ENCODE measurements around the gene UROC1. TPM values are rescaled to one million over a fixed set of nuclear protein-coding genes. Genes with fewer than 3 reads are reported as not detected.

Gene UROC1
- total RNA-seq, 1 experiment from 2014 or later, result not detected

GRCh38 chr3:126454025-126454424, 63.5 kb downstream of the UROC1 start:
- H3K4me1 Mint-ChIP-seq, result peaks cover 0 to 3% of the 10 kb centered on the region in 2 experiments; a peak in 2 of 4 replicates
- H3K79me2 ChIP-seq (ENCODE audit: insufficient read depth, low read length), result no peaks in the 10 kb centered on the region
- H3K9me3 Mint-ChIP-seq, result no peaks in the 10 kb centered on the region
- H3K27ac Mint-ChIP-seq, result no peak overlapping the region
- peaks cover 13 to 63% (median 53%) of the 10 kb centered on the region in 3 experiments for H3K36me3 Mint-ChIP-seq (ENCODE audit: insufficient read depth in 1 of 3, low read depth in 3 of 3)
- no peaks in the 10 kb centered on the region for H3K4me1 ChIP-seq (ENCODE audit: insufficient read depth, low read length)
- no peak overlapping the region for H4K91ac ChIP-seq (ENCODE audit: insufficient read length, low read depth, low read length)
- no peak overlapping the region for H3K18ac ChIP-seq (ENCODE audit: insufficient read length, low read depth, low read length)
- H3K56ac ChIP-seq (ENCODE audit: insufficient read length, low read depth, low read length), result no peak overlapping the region
- no peaks in the 10 kb centered on the region for H3K27me3 ChIP-seq (ENCODE audit: insufficient read depth, low read length)
- H3K27ac ChIP-seq (ENCODE audit: insufficient read length, low read depth, low read length), result no peak overlapping the region
- no peaks in the 10 kb centered on the region for H3K9me3 ChIP-seq (ENCODE audit: control insufficient read depth, low read depth, low read length)
- H3K9ac ChIP-seq (ENCODE audit: extremely low read depth, insufficient read length, low read length), result no peak overlapping the region
- H3K4ac ChIP-seq (ENCODE audit: low read depth, low read length), result no peak overlapping the region
- no peak overlapping the region for H3T11ph ChIP-seq (ENCODE audit: low read length)
- H2BK20ac ChIP-seq (ENCODE audit: low read depth, low read length, poor library complexity, severe bottlenecking), result no peak overlapping the region
- H2BK5ac ChIP-seq (ENCODE audit: insufficient read length, low read length), result no peak overlapping the region
- H4K5ac ChIP-seq (ENCODE audit: insufficient read length, low read depth, low read length), result no peak overlapping the region
- TF ChIP-seq CTCF (conservative IDR thresholded peaks at IDR 0.05), result no peak
- no peaks in the 10 kb centered on the region for H3K23me2 ChIP-seq (ENCODE audit: insufficient read length, low read depth, low read length, poor library complexity, severe bottlenecking)
- H3K14ac ChIP-seq (ENCODE audit: insufficient read depth, low read length), result no peak overlapping the region
- no peak for DNase-seq
- H3K4me2 ChIP-seq (ENCODE audit: insufficient read depth, insufficient read length, low read length), result no peak overlapping the region
- H4K20me1 ChIP-seq (ENCODE audit: control insufficient read depth, insufficient read depth, insufficient read length), result no peaks in the 10 kb centered on the region
- no peak overlapping the region for H3K23ac ChIP-seq (ENCODE audit: insufficient read length, low read depth, low read length)
- no peaks in the 10 kb centered on the region for H3K27me3 Mint-ChIP-seq (ENCODE audit: low read depth)
- no peak overlapping the region for H2BK15ac ChIP-seq (ENCODE audit: low read depth, low read length)
- H3K4me3 Mint-ChIP-seq, result no peak overlapping the region
- no peak overlapping the region for H2BK120ac ChIP-seq (ENCODE audit: low read depth, low read length, poor library complexity, severe bottlenecking)
- H2AK5ac ChIP-seq (ENCODE audit: insufficient read length, low read length), result no peak overlapping the region
- no peaks in the 10 kb centered on the region for H3K79me1 ChIP-seq (ENCODE audit: insufficient read depth, low read depth, low read length, poor library complexity, severe bottlenecking)
- no peak overlapping the region for H2AFZ ChIP-seq (ENCODE audit: low read length)
- WGBS (ENCODE audit: extremely low coverage, insufficient read length, low lambda C conversion rate), result no CpG with 5 or more reads among the region's 1 CpG
- H4K8ac ChIP-seq (replicated peaks; ENCODE audit: insufficient read length, low read depth, low read length), result no peak overlapping the region
- no peak overlapping the region for H2BK12ac ChIP-seq (ENCODE audit: insufficient read length, low read depth, low read length)
